Brain microvascular endothelial cell (primary cell): ENCODE measurements around the gene VOPP1.

Experiments
- DNase-seq: peaks from one replicate; pipeline ENCODE4 v3.0.0-alpha.2; 2020
- H3K27ac ChIP-seq: fragments of 250-450 bp; sonication (Bioruptor Pico); 2 replicates; pipeline ENCODE4 v1.5.1; 2020; ENCODE audit warnings: mild to moderate bottlenecking, moderate library complexity
- H3K27me3 ChIP-seq: fragments of 250-450 bp; sonication (Bioruptor Pico); replicated peaks from 2 replicates; pipeline ENCODE4 v1.5.1; 2020; ENCODE audit warnings: mild to moderate bottlenecking
- H3K36me3 ChIP-seq: fragments of 250-450 bp; sonication (Bioruptor Pico); replicated peaks from 2 replicates; pipeline ENCODE4 v1.5.1; 2020; ENCODE audit warnings: mild to moderate bottlenecking
- H3K4me3 ChIP-seq: 2 replicates; pipeline ENCODE4 v1.5.1; 2011; ENCODE audit warnings: low read depth, mild to moderate bottlenecking, control low read depth, low read length, moderate library complexity
- in situ Hi-C: cut with HindIII; loops from 2 replicates; pipeline ENCODE4 v1.10.0; 2017; ENCODE audit warnings: low sequenced_read_pairs, low pct_ligation_motif_present
- TF ChIP-seq, protein P1 (sequence below): IDR thresholded peaks from 2 replicates; pipeline ENCODE4 v1.5.1; 2011; ENCODE audit warnings: low read depth, mild to moderate bottlenecking, moderate library complexity, low read length, control low read depth, inconsistent platforms; ENCODE audit errors: missing control alignments

VOPP1 gene

DNA sequence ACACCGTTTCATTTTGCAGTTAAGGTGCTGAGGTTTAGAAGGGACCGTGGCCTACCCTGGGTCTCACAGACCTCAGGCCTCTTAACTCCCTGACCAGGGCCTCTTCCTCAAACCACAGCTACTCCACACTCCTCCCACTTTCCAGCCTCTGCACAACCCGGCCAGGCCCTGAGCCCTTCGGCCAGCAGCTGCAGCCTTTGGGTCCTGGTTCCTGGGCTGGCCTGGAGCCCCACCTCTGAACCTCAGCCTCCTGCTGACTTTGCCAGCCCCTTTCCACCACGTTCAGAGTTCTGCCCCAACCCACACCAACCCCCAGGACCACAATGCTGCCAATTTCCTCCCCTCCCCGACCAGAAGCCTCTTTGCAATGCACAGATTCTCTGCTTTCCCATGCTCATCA is 84.1 kb downstream of the VOPP1 start:
- no peaks in the 10 kb centered on the region for H3K27me3 ChIP-seq
- in situ Hi-C loops, result no loop called here
- TF ChIP-seq, protein P1, sequence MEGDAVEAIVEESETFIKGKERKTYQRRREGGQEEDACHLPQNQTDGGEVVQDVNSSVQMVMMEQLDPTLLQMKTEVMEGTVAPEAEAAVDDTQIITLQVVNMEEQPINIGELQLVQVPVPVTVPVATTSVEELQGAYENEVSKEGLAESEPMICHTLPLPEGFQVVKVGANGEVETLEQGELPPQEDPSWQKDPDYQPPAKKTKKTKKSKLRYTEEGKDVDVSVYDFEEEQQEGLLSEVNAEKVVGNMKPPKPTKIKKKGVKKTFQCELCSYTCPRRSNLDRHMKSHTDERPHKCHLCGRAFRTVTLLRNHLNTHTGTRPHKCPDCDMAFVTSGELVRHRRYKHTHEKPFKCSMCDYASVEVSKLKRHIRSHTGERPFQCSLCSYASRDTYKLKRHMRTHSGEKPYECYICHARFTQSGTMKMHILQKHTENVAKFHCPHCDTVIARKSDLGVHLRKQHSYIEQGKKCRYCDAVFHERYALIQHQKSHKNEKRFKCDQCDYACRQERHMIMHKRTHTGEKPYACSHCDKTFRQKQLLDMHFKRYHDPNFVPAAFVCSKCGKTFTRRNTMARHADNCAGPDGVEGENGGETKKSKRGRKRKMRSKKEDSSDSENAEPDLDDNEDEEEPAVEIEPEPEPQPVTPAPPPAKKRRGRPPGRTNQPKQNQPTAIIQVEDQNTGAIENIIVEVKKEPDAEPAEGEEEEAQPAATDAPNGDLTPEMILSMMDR, result no peak
- no peak overlapping the region for H3K4me3 ChIP-seq
- DNase-seq, result no peak
- peaks cover 29% of the 10 kb centered on the region for H3K36me3 ChIP-seq
- no peak overlapping the region for H3K27ac ChIP-seq

DNA sequence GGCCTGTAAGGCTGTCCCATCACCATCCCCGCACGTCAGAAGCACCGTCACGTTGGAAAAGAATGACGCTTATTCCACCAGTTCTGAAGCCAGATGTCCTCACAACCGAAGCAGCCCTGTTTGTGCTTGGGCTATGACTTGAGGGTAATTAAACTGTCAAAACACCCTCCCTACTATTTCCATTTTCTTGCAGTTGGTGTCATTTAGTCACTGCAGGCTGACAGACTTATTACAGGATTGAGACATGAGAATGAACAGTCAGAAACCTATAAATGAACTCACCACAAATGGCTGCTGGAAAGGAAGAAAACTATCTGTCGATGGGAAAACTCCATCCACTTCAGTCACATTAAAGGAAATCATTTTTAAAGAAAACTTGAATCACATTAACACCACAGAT is 85.3 kb downstream of the VOPP1 start:
- in situ Hi-C loops, result no loop called here
- peaks cover 29% of the 10 kb centered on the region for H3K36me3 ChIP-seq
- no peak for DNase-seq
- H3K27ac ChIP-seq, result no peak overlapping the region
- no peak overlapping the region for H3K4me3 ChIP-seq
- no peaks in the 10 kb centered on the region for H3K27me3 ChIP-seq
- TF ChIP-seq, protein P1, result no peak

DNA sequence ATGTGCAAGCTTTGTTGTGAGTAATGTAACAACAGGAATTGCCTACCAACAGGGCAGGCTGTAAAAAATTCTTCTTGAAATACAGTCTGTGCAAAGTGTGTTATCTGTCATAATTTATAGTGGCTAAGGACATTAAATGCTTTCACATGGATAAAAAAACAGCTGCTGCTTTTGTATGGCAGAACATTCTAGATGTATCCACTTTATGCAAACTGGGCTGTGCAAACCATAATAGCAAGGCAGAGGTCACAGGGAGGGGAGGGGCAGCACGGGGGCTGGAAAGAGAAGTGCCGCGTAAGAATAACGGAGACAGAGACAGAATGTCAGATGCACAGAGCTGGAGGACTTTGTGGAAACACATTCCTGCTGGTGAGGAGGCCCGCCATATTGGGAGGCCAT is 86.1 kb downstream of the VOPP1 start:
- H3K36me3 ChIP-seq, result peaks cover 24% of the 10 kb centered on the region
- TF ChIP-seq, protein P1, result no peak
- no peaks in the 10 kb centered on the region for H3K27me3 ChIP-seq
- no peak overlapping the region for H3K27ac ChIP-seq
- H3K4me3 ChIP-seq, result no peak overlapping the region
- DNase-seq, result no peak
- in situ Hi-C loops, result no loop called here

DNA sequence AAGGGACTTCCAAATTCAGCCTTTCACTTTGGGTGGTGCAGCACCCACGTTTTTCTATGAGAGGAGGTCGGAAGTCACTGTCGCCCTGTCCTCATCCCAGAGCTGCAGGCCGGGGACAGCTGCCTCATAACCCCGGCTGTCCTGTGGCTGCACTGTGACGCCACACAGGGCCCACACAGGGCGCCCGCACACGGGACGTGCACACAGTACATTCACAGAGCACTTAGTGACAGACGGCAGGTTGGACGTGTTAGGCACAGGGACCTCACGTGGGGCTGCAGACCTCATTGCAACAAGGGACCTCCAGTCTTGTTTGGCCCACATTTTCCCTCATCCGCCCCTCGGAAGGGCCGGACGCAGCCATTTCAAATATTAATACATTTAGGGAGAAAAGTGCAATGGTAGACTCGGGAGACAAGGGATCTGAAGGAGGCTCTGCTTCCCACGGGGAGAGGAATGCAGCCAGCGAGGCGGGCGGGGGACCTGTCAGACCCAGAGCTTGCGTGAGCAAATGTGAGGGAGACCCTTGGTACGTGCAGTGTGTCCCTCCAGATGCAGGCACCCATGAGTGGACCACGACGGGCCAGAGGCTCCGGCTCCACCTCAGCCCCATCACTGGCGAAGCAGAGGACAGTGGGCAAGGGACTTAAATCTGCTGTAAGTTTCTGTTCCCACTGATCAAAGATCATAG is 86.7 kb downstream of the VOPP1 start:
- Histone ChIP-seq H3K27ac (no peak overlapping the region), H3K36me3 (peaks cover 21% of the 10 kb centered on the region), H3K4me3 (no peak overlapping the region), H3K27me3 (no peaks in the 10 kb centered on the region)
- in situ Hi-C loops, result no loop called here
- DNase-seq, result no peak
- TF ChIP-seq, protein P1, result no peak

DNA sequence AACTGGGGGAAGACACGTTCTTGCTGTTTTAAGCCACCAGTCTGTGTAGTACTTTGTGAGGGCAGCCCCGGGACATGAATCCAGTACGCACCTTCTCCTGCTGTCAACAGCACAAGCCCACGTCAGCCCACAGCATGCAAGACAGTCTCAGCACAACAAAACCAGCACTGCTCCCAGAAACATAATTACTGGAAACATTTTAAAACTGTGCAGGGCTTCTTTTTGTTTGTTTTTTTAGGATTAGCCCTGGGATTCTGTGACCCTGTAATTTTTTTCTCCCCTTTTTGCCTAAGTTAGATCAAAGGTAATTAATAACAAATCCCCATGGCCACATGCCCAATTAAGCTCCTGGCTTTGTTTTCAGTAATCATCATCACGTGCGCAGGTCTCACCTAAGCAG is 87.5 kb downstream of the VOPP1 start:
- Histone ChIP-seq H3K4me3 (no peak overlapping the region), H3K27ac (no peak overlapping the region), H3K36me3 (peaks cover 21% of the 10 kb centered on the region), H3K27me3 (no peaks in the 10 kb centered on the region)
- DNase-seq, result no peak
- in situ Hi-C loops, result no loop called here
- TF ChIP-seq, protein P1, result no peak

DNA sequence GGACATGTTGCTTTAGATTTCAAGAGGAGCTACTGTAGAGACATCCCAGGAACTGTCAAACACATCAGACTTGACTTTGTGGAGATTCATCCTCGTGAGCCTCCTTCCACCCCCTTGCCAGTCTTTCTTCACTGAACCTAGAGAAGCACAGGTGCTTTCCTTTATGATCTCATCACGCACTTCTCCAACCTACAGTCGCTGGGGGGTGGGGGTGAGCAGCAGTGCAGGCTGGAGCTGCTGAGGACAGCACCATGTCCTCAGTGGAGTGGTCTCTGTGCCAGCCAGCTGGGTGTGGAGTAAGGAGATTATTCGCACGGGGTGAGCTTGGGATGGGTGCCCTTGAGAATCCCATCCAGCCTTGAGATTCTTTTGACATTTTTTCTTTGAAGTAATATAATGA is 88.1 kb downstream of the VOPP1 start:
- DNase-seq, result no peak
- TF ChIP-seq, protein P1, result no peak
- H3K27ac ChIP-seq, result no peak overlapping the region
- in situ Hi-C loops, result no loop called here
- peaks cover 15% of the 10 kb centered on the region for H3K36me3 ChIP-seq
- H3K27me3 ChIP-seq, result no peaks in the 10 kb centered on the region
- no peak overlapping the region for H3K4me3 ChIP-seq
